HG02588 (cell line): ENCODE results near the gene ZNF888.
"Not testable (repeated sequence)": the region's sequence is repeated elsewhere in the genome, so short reads cannot be mapped to it uniquely, and the experiment has no call there.

Experiments
- ATAC-seq: cut with Tn5 transposase; IDR thresholded peaks from one replicate; pipeline ENCODE4 v1.9.1; 2021; ENCODE audit warnings: mild to moderate bottlenecking, moderate library complexity; ENCODE audit not compliant: unreplicated experiment

Gene ZNF888

GRCh38 chr19:52880895-52881389 is 42.3 kb downstream of the ZNF888 start:
- no peak for ATAC-seq

GRCh38 chr19:52872996-52873395 is 50.2 kb downstream of the ZNF888 start:
- ATAC-seq = not testable (repeated sequence)

GRCh38 chr19:52871466-52871865 is 51.8 kb downstream of the ZNF888 start:
- no peak for ATAC-seq

GRCh38 chr19:52868031-52868430 is 55.2 kb downstream of the ZNF888 start:
- ATAC-seq = not testable (repeated sequence)

- ATAC-seq = peak; percentile 94
Measured at GRCh38 chr19:52857378-52858191, 65.6 kb downstream of the ZNF888 start, which contains the start of gene ZNF468. ZNF468 (minus strand) TSS chr19:52857619; CDS start chr19:52854272, 3,347 bp downstream.

GRCh38 chr19:52856540-52857377 is 66.5 kb downstream of the ZNF888 start:
- not testable (repeated sequence) for ATAC-seq
